CD4-positive, alpha-beta T cell treated with Interleukin-15 for 4 hours (primary cell): ENCODE results near the gene RNF175.
A peak's percentile ranks its signal among the peaks of the same experiment; 100 is the strongest.

Source experiments
- DNase-seq: peaks from one replicate; pipeline ENCODE4 v3.0.0-alpha.2; 2020; ENCODE audit warnings: low spot score

RNF175 gene

GRCh38 chr4:153759407-153760316 lies at the start of gene RNF175:
Gene RNF175 (minus strand): TSS chr4:153760024. CDS start chr4:153759862, 162 bp downstream.
- no peak for DNase-seq

GRCh38 chr4:153809307-153809706 lies 49.5 kb upstream of the RNF175 start:
- DNase-seq = peak; percentile 8

- no peak for DNase-seq
These were observed 48.4 kb upstream of the RNF175 start for GRCh38 chr4:153808175-153808574.

- no peak for DNase-seq
These were observed 46.2 kb upstream of the RNF175 start for GRCh38 chr4:153806073-153806472.

GRCh38 chr4:153804722-153805121 lies 44.9 kb upstream of the RNF175 start:
- no peak for DNase-seq

- DNase-seq = no peak
These were observed 39.9 kb upstream of the RNF175 start for GRCh38 chr4:153799694-153800074.

- no peak for DNase-seq
These were observed 39.3 kb upstream of the RNF175 start for GRCh38 chr4:153798901-153799693.

GRCh38 chr4:153798420-153798819 lies 38.6 kb upstream of the RNF175 start:
- no peak for DNase-seq

GRCh38 chr4:153794006-153794405 lies 34.2 kb upstream of the RNF175 start:
- no peak for DNase-seq

GRCh38 chr4:153792618-153793247 lies 32.9 kb upstream of the RNF175 start:
- no peak for DNase-seq

GRCh38 chr4:153791746-153792617 lies 32.2 kb upstream of the RNF175 start:
- no peak for DNase-seq

GRCh38 chr4:153790962-153791551 lies 31.2 kb upstream of the RNF175 start:
- no peak for DNase-seq

- no peak for DNase-seq
These were observed 30.7 kb upstream of the RNF175 start for GRCh38 chr4:153790500-153790865.

GRCh38 chr4:153789741-153790499 lies 30.1 kb upstream of the RNF175 start:
- DNase-seq = no peak

GRCh38 chr4:153788413-153789276 lies 28.8 kb upstream of the RNF175 start, which contains the start of gene SFRP2:
Gene SFRP2 (minus strand): TSS chr4:153789083. CDS start chr4:153788835, 248 bp downstream.
- DNase-seq = no peak

GRCh38 chr4:153788051-153788412 lies 28.2 kb upstream of the RNF175 start:
- DNase-seq = no peak

- no peak for DNase-seq
These were observed 27.8 kb upstream of the RNF175 start for GRCh38 chr4:153787575-153787974.

- no peak for DNase-seq
These were observed 27.3 kb upstream of the RNF175 start for GRCh38 chr4:153787061-153787560.
